Activated CD4-positive, CD25-positive, alpha-beta regulatory T cell treated with anti-CD3 and anti-CD28 coated beads, Interleukin-2, amount 50 U/mL, for 72 hours (primary cell): ENCODE data around the gene STARD13.
"Not testable (repeated sequence)": the region's sequence is repeated elsewhere in the genome, so short reads cannot be mapped to it uniquely, and the experiment has no call there.

ENCODE experiments used
- DNase-seq: peaks from one replicate; pipeline ENCODE4 v3.0.0; 2021

The STARD13 gene

DNA sequence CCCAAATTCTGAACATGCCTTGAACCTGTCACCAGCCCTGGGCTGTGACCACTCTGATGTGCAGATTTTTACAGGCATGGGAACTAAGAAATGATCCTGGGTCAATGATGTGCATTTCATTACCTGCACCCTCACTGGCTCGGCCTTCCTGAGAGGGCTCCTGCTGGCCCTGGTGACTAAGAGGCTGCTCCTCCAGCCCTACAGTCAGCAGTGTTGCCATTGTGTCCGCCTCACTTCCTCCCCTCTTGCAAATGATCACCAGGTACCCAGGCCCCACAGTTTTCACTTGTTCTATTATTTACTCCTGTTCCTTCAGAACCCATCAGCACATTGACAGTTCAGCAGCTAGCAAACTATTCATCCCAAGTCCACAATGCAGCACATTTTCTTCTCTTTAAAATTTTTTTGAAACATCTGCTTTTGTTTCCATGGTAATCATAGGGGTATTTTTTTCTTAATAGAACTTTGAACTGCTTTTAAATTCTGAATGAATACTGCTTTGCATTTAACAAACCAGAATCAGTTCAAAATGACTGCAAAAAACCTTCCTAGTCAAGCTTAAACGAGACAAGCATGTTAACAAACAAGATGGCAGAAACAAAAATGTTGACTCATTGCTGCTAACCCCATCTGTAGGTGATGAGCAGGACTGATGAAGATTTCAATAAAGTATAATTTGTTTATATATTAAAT lies 29.3 kb downstream of the STARD13 start:
- DNase-seq = no peak

DNA sequence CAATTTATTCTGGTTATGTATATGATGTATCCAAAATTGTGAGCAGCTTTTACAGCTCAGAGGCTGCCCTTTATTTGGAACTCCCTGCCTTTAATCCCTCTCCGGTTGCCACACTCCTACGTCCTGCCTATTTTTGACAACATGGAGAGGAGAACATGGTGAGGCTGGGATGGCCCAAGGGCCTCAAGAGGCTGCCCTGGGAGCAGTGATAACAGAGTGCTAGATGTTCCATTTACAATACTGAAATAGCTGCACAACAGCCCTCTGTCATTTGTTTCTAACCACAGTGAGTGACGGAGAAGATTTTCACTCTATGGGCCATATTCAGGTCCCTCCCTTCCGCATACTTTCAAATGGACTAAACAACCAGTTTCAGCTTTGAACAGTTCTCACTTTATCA lies 33.4 kb downstream of the STARD13 start:
- DNase-seq = no peak

DNA sequence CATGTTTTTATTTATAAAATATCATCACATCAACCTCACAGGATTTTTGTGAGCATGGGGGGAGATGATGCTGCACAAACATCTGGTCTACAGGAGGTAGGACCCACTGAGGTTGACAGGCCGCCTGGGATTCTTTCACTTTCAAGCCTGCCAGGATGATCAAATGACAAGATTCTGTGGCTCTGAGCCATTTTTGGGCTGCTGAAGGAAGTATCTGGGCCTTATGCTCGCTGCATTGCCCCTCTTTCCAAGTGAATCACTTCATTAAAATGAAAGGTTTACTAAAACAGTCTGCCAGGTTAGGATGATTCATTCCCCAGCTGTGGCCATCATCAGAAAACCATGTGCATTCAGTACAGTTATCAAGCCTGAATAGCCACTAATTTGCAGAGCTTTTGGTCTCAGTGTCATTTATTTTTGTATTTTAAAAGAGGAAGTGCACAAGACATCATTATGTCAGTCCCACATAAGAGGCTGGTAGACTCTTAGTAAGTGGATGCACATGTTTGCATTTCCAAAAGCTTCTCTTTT lies 34.4 kb downstream of the STARD13 start:
- DNase-seq = no peak

DNA sequence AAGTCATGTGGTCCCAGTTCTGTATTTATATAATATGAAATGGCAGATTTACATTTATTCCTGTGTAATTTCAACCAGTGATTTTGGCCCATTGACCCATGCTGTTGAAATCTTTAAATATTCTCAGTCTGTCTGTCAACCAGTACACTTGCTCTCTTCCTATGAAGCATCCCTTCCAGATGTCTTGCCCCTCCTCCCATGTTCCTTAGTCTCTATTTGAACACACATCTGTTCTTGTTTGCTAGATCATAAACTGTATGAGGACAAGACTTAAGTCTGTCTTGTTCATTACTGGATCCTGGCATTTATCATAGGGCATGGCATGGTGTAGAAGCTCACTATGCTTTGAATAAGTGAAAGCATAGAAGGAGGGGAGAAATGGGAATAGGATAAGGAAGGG lies 34.9 kb downstream of the STARD13 start:
- DNase-seq = no peak

GRCh38 chr13:33249894-33250293 lies 35.7 kb downstream of the STARD13 start:
- DNase-seq = no peak

GRCh38 chr13:33249066-33249465 lies 36.5 kb downstream of the STARD13 start:
- DNase-seq = no peak

GRCh38 chr13:33245505-33246158 lies 39.9 kb downstream of the STARD13 start:
- no peak for DNase-seq

DNA sequence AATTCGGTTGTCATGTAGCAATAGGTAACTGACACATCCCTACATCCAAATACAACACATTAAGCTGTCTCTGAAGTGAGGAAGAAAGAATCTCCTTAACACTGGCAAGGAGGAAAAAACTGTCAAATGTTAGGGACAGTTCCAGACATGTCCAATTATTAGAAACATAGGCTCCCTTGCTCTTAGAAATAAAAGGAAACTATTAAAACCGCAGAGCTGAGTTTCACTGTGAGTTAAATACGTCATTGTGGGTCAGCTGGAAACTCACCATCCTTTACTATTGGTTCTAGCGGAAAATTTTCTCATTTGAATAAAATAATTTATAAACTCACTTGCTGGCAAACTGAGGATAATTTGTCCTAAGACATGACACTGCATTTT lies 40.7 kb downstream of the STARD13 start:
- no peak for DNase-seq

GRCh38 chr13:33244210-33244906 lies 41.2 kb downstream of the STARD13 start:
- DNase-seq = no peak

DNA sequence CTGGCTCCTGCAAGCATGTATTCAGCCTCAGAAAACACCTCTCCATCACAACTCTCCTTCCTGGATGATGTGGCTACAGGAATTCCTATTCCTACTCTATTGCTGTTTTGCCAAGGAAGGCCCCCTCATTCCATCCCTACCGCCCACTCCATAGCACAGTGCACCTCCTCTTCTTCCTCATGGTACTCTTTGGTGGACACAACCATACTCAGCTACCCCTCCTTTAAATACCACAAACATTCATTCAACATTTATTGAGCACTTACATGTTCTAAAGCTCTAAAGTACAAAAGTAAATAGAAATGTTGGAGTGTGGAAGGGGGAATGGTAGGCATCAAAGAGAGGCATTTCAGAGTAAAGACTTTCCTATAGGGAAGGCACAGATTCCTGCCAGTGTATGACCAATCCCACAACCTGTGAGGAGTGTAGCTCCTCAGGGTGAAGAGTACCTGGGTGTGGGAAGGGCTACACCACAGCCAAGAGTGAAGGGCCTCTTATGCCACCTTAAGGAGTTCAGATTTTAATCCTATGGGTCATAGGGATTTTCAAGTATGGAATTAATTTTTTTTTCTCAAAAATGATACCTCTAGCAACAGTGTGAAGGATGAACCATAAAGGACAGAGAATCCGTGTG lies 42.5 kb downstream of the STARD13 start:
- no peak for DNase-seq

DNA sequence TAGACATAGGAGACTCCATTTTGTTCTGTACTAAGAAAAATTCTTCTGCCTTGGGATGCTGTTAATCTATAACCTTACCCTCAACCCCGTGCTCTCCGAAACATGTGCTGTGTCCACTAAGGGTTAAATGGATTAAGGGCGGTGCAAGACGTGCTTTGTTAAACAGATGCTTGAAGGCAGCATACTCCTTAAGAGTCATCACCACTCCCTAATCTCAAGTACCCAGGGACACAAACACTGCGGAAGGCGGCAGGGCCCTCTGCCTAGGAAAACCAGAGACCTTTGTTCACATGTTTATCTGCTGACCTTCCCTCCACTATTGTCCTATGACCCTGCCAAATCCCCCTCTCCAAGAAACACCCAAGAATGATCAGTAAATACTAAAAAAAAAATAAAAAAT lies 43.2 kb downstream of the STARD13 start:
- not testable (repeated sequence) for DNase-seq

DNA sequence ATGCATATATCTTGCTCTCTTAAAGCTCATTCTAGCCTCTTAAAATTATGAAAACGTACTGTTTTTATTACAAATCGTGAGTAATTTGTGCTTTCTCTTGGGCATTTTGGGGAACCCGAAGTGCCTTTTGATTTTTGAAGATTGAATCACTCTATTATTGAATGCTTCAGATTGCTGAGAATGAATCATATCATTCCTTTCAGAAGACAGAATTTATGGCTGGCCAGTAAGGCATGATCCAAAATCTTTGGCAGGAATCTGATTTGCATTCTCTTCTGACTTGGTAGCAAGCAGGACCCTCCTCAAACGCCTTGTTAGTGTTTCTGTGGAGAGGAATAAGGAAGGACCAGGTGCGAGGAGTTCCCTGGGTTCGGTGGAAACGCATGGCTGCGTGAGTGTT lies 49.5 kb downstream of the STARD13 start:
- DNase-seq = no peak

- no peak for DNase-seq
Measured at GRCh38 chr13:33235564-33235963, 50.0 kb downstream of the STARD13 start.

GRCh38 chr13:33235078-33235477 lies 50.5 kb downstream of the STARD13 start:
- DNase-seq = no peak

DNA sequence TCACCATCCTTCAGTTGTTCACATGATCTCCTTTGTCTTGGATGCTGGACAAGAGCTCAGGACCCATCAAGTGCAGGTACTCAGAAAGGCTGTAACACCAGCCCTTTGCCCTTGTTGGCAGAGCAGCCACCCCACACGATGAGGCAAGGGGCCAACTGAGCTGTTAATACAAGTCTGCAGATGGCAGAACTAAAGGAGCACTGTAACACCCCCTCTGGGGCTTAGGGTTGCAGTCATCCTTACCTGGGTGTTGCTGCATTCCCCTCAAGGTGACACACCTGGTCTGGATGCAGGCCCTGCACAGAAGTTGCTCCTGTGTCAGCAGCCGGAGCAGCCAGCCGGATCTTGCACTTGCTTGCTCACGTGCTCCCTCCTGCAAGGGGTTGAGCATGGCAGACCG lies 52.0 kb downstream of the STARD13 start:
- no peak for DNase-seq

DNA sequence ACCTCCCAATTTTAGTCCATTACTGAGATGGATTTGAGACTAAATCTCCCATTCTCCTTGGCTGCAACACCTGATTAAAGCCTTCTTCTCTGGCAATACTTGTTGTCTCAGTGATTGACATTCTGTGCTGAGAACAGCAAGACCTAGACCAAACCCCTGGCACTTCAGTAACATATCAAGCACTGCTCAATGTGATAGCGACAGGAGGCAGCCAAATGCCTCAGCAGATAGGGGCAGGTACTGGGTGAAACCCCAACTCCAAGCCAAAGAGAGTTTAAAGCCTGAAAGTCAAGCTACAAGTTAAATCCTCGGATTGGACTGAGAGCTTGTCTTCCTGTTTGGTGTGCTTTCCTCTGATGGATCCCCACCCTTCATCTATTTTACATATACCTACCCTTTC lies 52.7 kb downstream of the STARD13 start:
- DNase-seq = no peak

GRCh38 chr13:33231339-33231738 lies 54.2 kb downstream of the STARD13 start:
- no peak for DNase-seq

GRCh38 chr13:33230178-33230881 lies 55.2 kb downstream of the STARD13 start:
- no peak for DNase-seq

- DNase-seq = no peak
Measured at GRCh38 chr13:33229446-33230177, 55.9 kb downstream of the STARD13 start.

DNA sequence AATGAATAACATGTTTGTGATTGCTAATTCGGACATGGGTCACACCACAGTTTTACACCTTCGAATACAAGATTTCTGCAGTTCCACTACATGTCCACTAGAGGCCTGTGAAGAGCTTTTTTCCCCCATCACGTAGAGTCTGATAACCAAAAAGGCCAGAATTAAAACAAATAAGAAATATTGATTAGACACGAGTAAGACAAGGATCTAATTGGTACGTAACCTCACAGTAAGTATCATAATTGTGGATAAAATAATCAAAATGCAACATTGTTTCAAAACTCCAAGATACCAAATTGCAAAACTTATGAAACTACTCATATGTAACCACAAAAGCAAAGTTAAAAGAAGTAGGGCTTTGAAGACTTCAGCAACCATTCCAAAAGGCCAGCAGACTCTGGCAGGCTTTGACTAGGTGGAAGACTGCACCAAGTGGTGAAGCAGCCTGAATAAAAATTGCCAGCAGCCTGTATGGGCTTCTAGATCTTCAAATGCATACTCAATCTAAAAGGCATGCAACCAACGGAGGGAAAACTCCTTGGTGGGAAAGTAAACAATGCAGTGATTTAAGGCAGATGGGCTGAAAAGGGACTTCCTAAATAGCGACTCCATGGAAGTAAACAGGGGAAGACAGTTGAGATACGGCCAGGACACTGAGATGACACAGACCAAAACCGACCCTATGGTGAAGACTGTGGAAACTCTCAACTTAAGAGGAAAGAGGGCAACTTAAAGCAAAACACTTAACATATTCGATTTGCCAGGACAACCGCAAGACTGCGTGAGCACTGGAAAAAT lies 56.7 kb downstream of the STARD13 start:
- no peak for DNase-seq

DNA sequence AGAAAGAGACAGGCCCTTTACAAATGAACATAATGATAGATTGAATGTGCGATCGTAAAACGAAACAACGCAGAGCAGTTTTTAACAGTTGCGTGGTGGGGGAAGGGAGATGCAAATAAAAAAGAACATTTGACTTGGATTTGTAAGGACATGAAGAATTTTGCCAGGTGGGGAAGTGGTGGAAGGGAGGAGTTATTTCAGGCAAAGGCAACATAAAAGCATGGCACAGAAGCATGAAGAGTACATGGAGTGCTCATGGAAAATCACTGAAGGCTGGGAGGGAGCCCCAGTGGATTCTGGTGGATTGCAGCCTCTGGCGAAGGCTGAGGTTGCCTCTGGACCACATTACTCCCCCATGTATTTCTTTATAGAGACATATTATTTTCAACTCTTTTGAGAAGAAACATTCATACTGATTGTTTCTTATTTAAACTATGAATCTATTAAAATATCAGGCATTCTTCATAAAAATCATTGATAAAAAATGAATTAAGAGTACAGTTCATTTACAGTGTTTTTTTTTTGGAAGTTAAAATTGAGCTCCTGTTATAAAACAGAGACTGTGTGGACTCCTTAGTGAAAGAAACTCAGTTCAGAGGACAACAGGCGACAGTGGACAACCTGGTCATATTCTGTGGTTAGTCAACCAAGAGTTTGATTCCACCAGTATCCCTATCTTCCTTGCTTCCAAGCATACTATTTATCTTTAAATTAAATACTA lies 57.5 kb downstream of the STARD13 start:
- no peak for DNase-seq
